ENCODE data around the gene SVOPL.

- TF ChIP-seq JUN (IDR thresholded peaks at IDR 0.05; ENCODE audit: borderline replicate concordance, insufficient read depth, insufficient read length, low read depth): no peak
- no peak for TF ChIP-seq CTCF (IDR thresholded peaks at IDR 0.05; ENCODE audit: extremely low read depth in 1 of 2, insufficient read depth in 1 of 2, low read depth in 1 of 2, low read length in 2 of 2)
- no peak for TF ChIP-seq POLR2A (IDR thresholded peaks at IDR 0.05; ENCODE audit: low read depth, low read length)
- no peak for TF ChIP-seq EZH2 (IDR thresholded peaks at IDR 0.05; ENCODE audit: borderline replicate concordance, low read depth, low read length, severe bottlenecking)
- TF ChIP-seq MYC (IDR thresholded peaks at IDR 0.05; ENCODE audit: low read depth, low read length): no peak
- TF ChIP-seq POLR2AphosphoS5 (IDR thresholded peaks at IDR 0.05; ENCODE audit: insufficient read depth, low read depth, low read length): no peak
- TF ChIP-seq, protein P1, sequence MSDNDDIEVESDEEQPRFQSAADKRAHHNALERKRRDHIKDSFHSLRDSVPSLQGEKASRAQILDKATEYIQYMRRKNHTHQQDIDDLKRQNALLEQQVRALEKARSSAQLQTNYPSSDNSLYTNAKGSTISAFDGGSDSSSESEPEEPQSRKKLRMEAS (IDR thresholded peaks at IDR 0.05; ENCODE audit: insufficient read depth, insufficient read length): no peak
- TF ChIP-seq FOS (IDR thresholded peaks at IDR 0.05; ENCODE audit: borderline replicate concordance, insufficient read depth, low read length): no peak
- TF ChIP-seq GATA2 (IDR thresholded peaks at IDR 0.05; ENCODE audit: insufficient read depth, insufficient read length, low read depth, low read length): no peak
Measured at GRCh38 chr7:138625084-138625848, 75.9 kb downstream of the SVOPL start.
